WTC11 (cell line): ENCODE results near the gene SLC25A41.

Experiments
- CBFB ChIP-seq: sonication (generic); formaldehyde crosslinking; IDR thresholded peaks from 2 replicates; pipeline ENCODE4 v1.8.1; 2022; ENCODE audit warnings: mild to moderate bottlenecking, low read depth, missing genetic modification reagents
- CREM ChIP-seq: sonication (generic); formaldehyde crosslinking; IDR thresholded peaks from 2 replicates; pipeline ENCODE4 v1.8.1; 2022; ENCODE audit warnings: mild to moderate bottlenecking, missing genetic modification reagents, moderate library complexity
- ESRRA ChIP-seq: sonication (generic); formaldehyde crosslinking; IDR thresholded peaks from 2 replicates; pipeline ENCODE4 v1.8.1; 2022; ENCODE audit warnings: mild to moderate bottlenecking, missing genetic modification reagents, borderline replicate concordance
- KAT7 ChIP-seq: sonication (generic); formaldehyde crosslinking; IDR thresholded peaks from 2 replicates; pipeline ENCODE4 v1.8.1; 2023; ENCODE audit warnings: missing genetic modification reagents, mild to moderate bottlenecking, borderline replicate concordance
- TP53 ChIP-seq: sonication (generic); formaldehyde crosslinking; IDR thresholded peaks from 2 replicates; pipeline ENCODE4 v1.8.1; 2023; ENCODE audit warnings: mild to moderate bottlenecking, missing genetic modification reagents
- ZNF232 ChIP-seq: sonication (generic); formaldehyde crosslinking; IDR thresholded peaks from 2 replicates; pipeline ENCODE4 v1.8.0; 2022; ENCODE audit warnings: mild to moderate bottlenecking, missing genetic modification reagents
- ZNF396 ChIP-seq: fragments of 250-450 bp; sonication (Bioruptor Pico); IDR thresholded peaks from 2 replicates; pipeline ENCODE4 v1.8.0; 2021; ENCODE audit warnings: mild to moderate bottlenecking, moderate library complexity, borderline replicate concordance
- TF ChIP-seq, protein P1 (sequence below): fragments of 200-600 bp; IDR thresholded peaks from 2 replicates; pipeline ENCODE4 v1.8.0; 2022; ENCODE audit warnings: antibody characterized with exemption
- TF ChIP-seq, protein P2 (sequence below): sonication (generic); formaldehyde crosslinking; IDR thresholded peaks from 2 replicates; pipeline ENCODE4 v1.8.0; 2022; ENCODE audit warnings: mild to moderate bottlenecking, missing genetic modification reagents
- TF ChIP-seq, protein P3 (sequence below): sonication (generic); formaldehyde crosslinking; IDR thresholded peaks from 2 replicates; pipeline ENCODE4 v1.8.0; 2022; ENCODE audit warnings: missing genetic modification reagents
- TF ChIP-seq, protein P4 (sequence below): sonication (generic); formaldehyde crosslinking; IDR thresholded peaks from 2 replicates; pipeline ENCODE4 v1.8.1; 2023; ENCODE audit warnings: mild to moderate bottlenecking, missing genetic modification reagents, moderate library complexity
- TF ChIP-seq, protein P5 (sequence below): sonication (generic); formaldehyde crosslinking; IDR thresholded peaks from 2 replicates; pipeline ENCODE4 v1.8.1; 2022; ENCODE audit warnings: mild to moderate bottlenecking, moderate library complexity, missing genetic modification reagents

- TF ChIP-seq, protein P1, sequence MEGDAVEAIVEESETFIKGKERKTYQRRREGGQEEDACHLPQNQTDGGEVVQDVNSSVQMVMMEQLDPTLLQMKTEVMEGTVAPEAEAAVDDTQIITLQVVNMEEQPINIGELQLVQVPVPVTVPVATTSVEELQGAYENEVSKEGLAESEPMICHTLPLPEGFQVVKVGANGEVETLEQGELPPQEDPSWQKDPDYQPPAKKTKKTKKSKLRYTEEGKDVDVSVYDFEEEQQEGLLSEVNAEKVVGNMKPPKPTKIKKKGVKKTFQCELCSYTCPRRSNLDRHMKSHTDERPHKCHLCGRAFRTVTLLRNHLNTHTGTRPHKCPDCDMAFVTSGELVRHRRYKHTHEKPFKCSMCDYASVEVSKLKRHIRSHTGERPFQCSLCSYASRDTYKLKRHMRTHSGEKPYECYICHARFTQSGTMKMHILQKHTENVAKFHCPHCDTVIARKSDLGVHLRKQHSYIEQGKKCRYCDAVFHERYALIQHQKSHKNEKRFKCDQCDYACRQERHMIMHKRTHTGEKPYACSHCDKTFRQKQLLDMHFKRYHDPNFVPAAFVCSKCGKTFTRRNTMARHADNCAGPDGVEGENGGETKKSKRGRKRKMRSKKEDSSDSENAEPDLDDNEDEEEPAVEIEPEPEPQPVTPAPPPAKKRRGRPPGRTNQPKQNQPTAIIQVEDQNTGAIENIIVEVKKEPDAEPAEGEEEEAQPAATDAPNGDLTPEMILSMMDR, result no peak
- TF ChIP-seq ZNF396 (CRISPR knock-in tag) (no peak), CBFB (CRISPR knock-in tag) (no peak), ZNF232 (no peak), ESRRA (CRISPR knock-in tag) (no peak), CREM (CRISPR knock-in tag) (no peak), TP53 (CRISPR knock-in tag) (no peak), KAT7 (no peak)
- TF ChIP-seq, protein P2, sequence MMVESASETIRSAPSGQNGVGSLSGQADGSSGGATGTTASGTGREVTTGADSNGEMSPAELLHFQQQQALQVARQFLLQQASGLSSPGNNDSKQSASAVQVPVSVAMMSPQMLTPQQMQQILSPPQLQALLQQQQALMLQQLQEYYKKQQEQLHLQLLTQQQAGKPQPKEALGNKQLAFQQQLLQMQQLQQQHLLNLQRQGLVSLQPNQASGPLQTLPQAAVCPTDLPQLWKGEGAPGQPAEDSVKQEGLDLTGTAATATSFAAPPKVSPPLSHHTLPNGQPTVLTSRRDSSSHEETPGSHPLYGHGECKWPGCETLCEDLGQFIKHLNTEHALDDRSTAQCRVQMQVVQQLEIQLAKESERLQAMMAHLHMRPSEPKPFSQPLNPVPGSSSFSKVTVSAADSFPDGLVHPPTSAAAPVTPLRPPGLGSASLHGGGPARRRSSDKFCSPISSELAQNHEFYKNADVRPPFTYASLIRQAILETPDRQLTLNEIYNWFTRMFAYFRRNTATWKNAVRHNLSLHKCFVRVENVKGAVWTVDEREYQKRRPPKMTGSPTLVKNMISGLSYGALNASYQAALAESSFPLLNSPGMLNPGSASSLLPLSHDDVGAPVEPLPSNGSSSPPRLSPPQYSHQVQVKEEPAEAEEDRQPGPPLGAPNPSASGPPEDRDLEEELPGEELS (CRISPR knock-in tag), result no peak
- TF ChIP-seq, protein P3, sequence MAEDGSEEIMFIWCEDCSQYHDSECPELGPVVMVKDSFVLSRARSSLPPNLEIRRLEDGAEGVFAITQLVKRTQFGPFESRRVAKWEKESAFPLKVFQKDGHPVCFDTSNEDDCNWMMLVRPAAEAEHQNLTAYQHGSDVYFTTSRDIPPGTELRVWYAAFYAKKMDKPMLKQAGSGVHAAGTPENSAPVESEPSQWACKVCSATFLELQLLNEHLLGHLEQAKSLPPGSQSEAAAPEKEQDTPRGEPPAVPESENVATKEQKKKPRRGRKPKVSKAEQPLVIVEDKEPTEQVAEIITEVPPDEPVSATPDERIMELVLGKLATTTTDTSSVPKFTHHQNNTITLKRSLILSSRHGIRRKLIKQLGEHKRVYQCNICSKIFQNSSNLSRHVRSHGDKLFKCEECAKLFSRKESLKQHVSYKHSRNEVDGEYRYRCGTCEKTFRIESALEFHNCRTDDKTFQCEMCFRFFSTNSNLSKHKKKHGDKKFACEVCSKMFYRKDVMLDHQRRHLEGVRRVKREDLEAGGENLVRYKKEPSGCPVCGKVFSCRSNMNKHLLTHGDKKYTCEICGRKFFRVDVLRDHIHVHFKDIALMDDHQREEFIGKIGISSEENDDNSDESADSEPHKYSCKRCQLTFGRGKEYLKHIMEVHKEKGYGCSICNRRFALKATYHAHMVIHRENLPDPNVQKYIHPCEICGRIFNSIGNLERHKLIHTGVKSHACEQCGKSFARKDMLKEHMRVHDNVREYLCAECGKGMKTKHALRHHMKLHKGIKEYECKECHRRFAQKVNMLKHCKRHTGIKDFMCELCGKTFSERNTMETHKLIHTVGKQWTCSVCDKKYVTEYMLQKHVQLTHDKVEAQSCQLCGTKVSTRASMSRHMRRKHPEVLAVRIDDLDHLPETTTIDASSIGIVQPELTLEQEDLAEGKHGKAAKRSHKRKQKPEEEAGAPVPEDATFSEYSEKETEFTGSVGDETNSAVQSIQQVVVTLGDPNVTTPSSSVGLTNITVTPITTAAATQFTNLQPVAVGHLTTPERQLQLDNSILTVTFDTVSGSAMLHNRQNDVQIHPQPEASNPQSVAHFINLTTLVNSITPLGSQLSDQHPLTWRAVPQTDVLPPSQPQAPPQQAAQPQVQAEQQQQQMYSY (CRISPR knock-in tag), result no peak
- TF ChIP-seq, protein P4, sequence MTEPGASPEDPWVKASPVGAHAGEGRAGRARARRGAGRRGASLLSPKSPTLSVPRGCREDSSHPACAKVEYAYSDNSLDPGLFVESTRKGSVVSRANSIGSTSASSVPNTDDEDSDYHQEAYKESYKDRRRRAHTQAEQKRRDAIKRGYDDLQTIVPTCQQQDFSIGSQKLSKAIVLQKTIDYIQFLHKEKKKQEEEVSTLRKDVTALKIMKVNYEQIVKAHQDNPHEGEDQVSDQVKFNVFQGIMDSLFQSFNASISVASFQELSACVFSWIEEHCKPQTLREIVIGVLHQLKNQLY (CRISPR knock-in tag), result no peak
- TF ChIP-seq, protein P5, sequence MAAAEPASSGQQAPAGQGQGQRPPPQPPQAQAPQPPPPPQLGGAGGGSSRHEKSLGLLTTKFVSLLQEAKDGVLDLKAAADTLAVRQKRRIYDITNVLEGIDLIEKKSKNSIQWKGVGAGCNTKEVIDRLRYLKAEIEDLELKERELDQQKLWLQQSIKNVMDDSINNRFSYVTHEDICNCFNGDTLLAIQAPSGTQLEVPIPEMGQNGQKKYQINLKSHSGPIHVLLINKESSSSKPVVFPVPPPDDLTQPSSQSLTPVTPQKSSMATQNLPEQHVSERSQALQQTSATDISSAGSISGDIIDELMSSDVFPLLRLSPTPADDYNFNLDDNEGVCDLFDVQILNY, result no peak
Observed at GRCh38 chr19:6465663-6466062, 32.1 kb upstream of the SLC25A41 start.
